GM10248 (cell line): ENCODE results near the gene KIF16B.

ENCODE experiments used
- CTCF ChIA-PET: fragments of 300-600 bp; sonication (Branson Sonifier 250); formaldehyde crosslinking; extraction: SDS; loops from one replicate; lab custom pipeline; 2021; ENCODE audit warnings: antibody characterized with exemption; lab: Yijun Ruan, JAX
- POLR2A ChIA-PET: fragments of 350-650 bp; sonication (Branson Sonifier 250); formaldehyde crosslinking; extraction: SDS; loops from one replicate; lab custom pipeline; 2020; ENCODE audit warnings: antibody characterized with exemption; lab: Yijun Ruan, JAX
- DNase-seq: peaks from one replicate; pipeline ENCODE4 v3.0.0; 2012; ENCODE audit errors: extremely low spot score
- CTCF ChIP-seq: IDR thresholded peaks from 2 replicates; pipeline ENCODE4 v1.5.1; 2012; ENCODE audit warnings: mild to moderate bottlenecking, low read depth; ENCODE audit errors: extremely low read depth, missing control alignments, control extremely low read depth

Gene KIF16B

GRCh38 chr20:16360668-16361067 is 212.6 kb downstream of the KIF16B start:
- DNase-seq: no peak
- ChIA-PET CTCF (no interaction called here), POLR2A (no interaction called here)
- no peak for TF ChIP-seq CTCF

- no peak for DNase-seq
- CTCF ChIA-PET: interaction anchor here (1.2 kb wide), 1 partner anchor 10 kb away, joined by 4 read pairs; no protein-coding TSS in a partner anchor
- no peak for TF ChIP-seq CTCF
- POLR2A ChIA-PET: no interaction called here
Measured at GRCh38 chr20:16353417-16353781, 219.8 kb downstream of the KIF16B start.

GRCh38 chr20:16352751-16353416 is 220.4 kb downstream of the KIF16B start:
- POLR2A ChIA-PET: no interaction called here
- TF ChIP-seq CTCF: no peak
- DNase-seq: no peak
- CTCF ChIA-PET: interaction anchor here (1.2 kb wide), 1 partner anchor 10 kb away, joined by 4 read pairs; no protein-coding TSS in a partner anchor

- CTCF ChIA-PET: interaction anchor here (1.2 kb wide), 1 partner anchor 9 kb away, joined by 4 read pairs; no protein-coding TSS in a partner anchor
- no peak for DNase-seq
- POLR2A ChIA-PET: no interaction called here
- TF ChIP-seq CTCF: no peak
Measured at GRCh38 chr20:16352321-16352720, 220.9 kb downstream of the KIF16B start.

- CTCF ChIA-PET: no interaction called here
- no peak for TF ChIP-seq CTCF
- DNase-seq: no peak
- POLR2A ChIA-PET: no interaction called here
Measured at GRCh38 chr20:16351415-16351814, 221.8 kb downstream of the KIF16B start.

GRCh38 chr20:16350465-16350864 is 222.8 kb downstream of the KIF16B start:
- DNase-seq: no peak
- ChIA-PET POLR2A (no interaction called here), CTCF (no interaction called here)
- TF ChIP-seq CTCF: no peak
